ENCODE results near the gene PLCG2. TPM values are rescaled to one million over a fixed set of nuclear protein-coding genes. Genes with fewer than 3 reads are reported as not detected.

The PLCG2 gene
- total and polyA plus RNA-seq, 2 donors from 2014 or later: 50.7 to 55.6 TPM

GRCh38 chr16:81731649-81732048 is 47.4 kb upstream of the PLCG2 start:
- peak in 4 of 5 donors; percentile 76 to 85 (median 82) for DNase-seq
- H3K4me1 ChIP-seq (ENCODE audit: control insufficient read depth in 2 of 3, insufficient read depth in 2 of 3, low read depth in 1 of 3, low read length in 3 of 3): peaks cover 0 to 7% (median 3%) of the 10 kb centered on the region in 3 donors
- H3K9me3 ChIP-seq (ENCODE audit: control insufficient read depth in 2 of 3, insufficient read depth in 1 of 3, low read length in 3 of 3): no peaks in the 10 kb centered on the region
- intact Hi-C loops (cut with DNase I): no loop called here
- no peak overlapping the region for H3K4me3 ChIP-seq (ENCODE audit: low read length in 3 of 3)
- no peaks in the 10 kb centered on the region for H3K36me3 ChIP-seq (ENCODE audit: control insufficient read depth in 2 of 3, insufficient read depth in 3 of 3, low read length in 3 of 3)
- no peak for FAIRE-seq
- no peaks in the 10 kb centered on the region for H3K27me3 ChIP-seq (ENCODE audit: control insufficient read depth, insufficient read depth, low read length)
- H3K27ac ChIP-seq (ENCODE audit: low read depth in 2 of 2, low read length in 2 of 2): no peak overlapping the region
- no peak overlapping the region for H3K9ac ChIP-seq (ENCODE audit: low read length in 3 of 3)
- no peak for TF ChIP-seq CTCF (IDR thresholded peaks at IDR 0.05; ENCODE audit: borderline replicate concordance, extremely low read depth, insufficient read depth)

GRCh38 chr16:81732699-81733098 is 46.4 kb upstream of the PLCG2 start:
- intact Hi-C loops (cut with DNase I): no loop called here
- Histone ChIP-seq H3K9me3 (ENCODE audit: control insufficient read depth in 2 of 3, insufficient read depth in 1 of 3, low read length in 3 of 3) (no peaks in the 10 kb centered on the region), H3K27ac (ENCODE audit: low read depth in 2 of 2, low read length in 2 of 2) (no peak overlapping the region), H3K4me3 (ENCODE audit: low read length in 3 of 3) (no peak overlapping the region), H3K36me3 (ENCODE audit: control insufficient read depth in 2 of 3, insufficient read depth in 3 of 3, low read length in 3 of 3) (no peaks in the 10 kb centered on the region), H3K4me1 (ENCODE audit: control insufficient read depth in 2 of 3, insufficient read depth in 2 of 3, low read depth in 1 of 3, low read length in 3 of 3) (peaks cover 0 to 7% (median 3%) of the 10 kb centered on the region in 3 donors), H3K27me3 (ENCODE audit: control insufficient read depth, insufficient read depth, low read length) (no peaks in the 10 kb centered on the region), H3K9ac (ENCODE audit: low read length in 3 of 3) (no peak overlapping the region)
- FAIRE-seq (no peak), DNase-seq (no peak)
- no peak for TF ChIP-seq CTCF (IDR thresholded peaks at IDR 0.05; ENCODE audit: borderline replicate concordance, extremely low read depth, insufficient read depth)

- no peak overlapping the region for H3K27ac ChIP-seq (ENCODE audit: low read depth in 2 of 2, low read length in 2 of 2)
- no peaks in the 10 kb centered on the region for H3K27me3 ChIP-seq (ENCODE audit: control insufficient read depth, insufficient read depth, low read length)
- no peak for TF ChIP-seq CTCF (IDR thresholded peaks at IDR 0.05; ENCODE audit: borderline replicate concordance, extremely low read depth, insufficient read depth)
- no peak overlapping the region for H3K9ac ChIP-seq (ENCODE audit: low read length in 3 of 3)
- peaks cover 0 to 8% (median 3%) of the 10 kb centered on the region in 3 donors for H3K4me1 ChIP-seq (ENCODE audit: control insufficient read depth in 2 of 3, insufficient read depth in 2 of 3, low read depth in 1 of 3, low read length in 3 of 3)
- no peaks in the 10 kb centered on the region for H3K36me3 ChIP-seq (ENCODE audit: control insufficient read depth in 2 of 3, insufficient read depth in 3 of 3, low read length in 3 of 3)
- intact Hi-C loops (cut with DNase I): no loop called here
- no peaks in the 10 kb centered on the region for H3K9me3 ChIP-seq (ENCODE audit: control insufficient read depth in 2 of 3, insufficient read depth in 1 of 3, low read length in 3 of 3)
- no peak overlapping the region for H3K4me3 ChIP-seq (ENCODE audit: low read length in 3 of 3)
- FAIRE-seq (no peak), DNase-seq (no peak)
These were observed 45.8 kb upstream of the PLCG2 start for GRCh38 chr16:81733295-81733694.

Data from kidney (tissue), 14 donors.